Brain microvascular endothelial cell (primary cell): ENCODE measurements around the gene MLPH.

Source experiments
- DNase-seq: peaks from one replicate; pipeline ENCODE4 v3.0.0-alpha.2; 2020
- H3K27ac ChIP-seq: fragments of 250-450 bp; sonication (Bioruptor Pico); 2 replicates; pipeline ENCODE4 v1.5.1; 2020; ENCODE audit warnings: mild to moderate bottlenecking, moderate library complexity
- H3K27me3 ChIP-seq: fragments of 250-450 bp; sonication (Bioruptor Pico); replicated peaks from 2 replicates; pipeline ENCODE4 v1.5.1; 2020; ENCODE audit warnings: mild to moderate bottlenecking
- H3K36me3 ChIP-seq: fragments of 250-450 bp; sonication (Bioruptor Pico); replicated peaks from 2 replicates; pipeline ENCODE4 v1.5.1; 2020; ENCODE audit warnings: mild to moderate bottlenecking
- H3K4me3 ChIP-seq: 2 replicates; pipeline ENCODE4 v1.5.1; 2011; ENCODE audit warnings: low read depth, mild to moderate bottlenecking, control low read depth, low read length, moderate library complexity
- CTCF ChIP-seq: IDR thresholded peaks from 2 replicates; pipeline ENCODE4 v1.5.1; 2011; ENCODE audit warnings: low read depth, mild to moderate bottlenecking, moderate library complexity, low read length, control low read depth, inconsistent platforms; ENCODE audit errors: missing control alignments
- in situ Hi-C: cut with HindIII; loops from 2 replicates; pipeline ENCODE4 v1.10.0; 2017; ENCODE audit warnings: low sequenced_read_pairs, low pct_ligation_motif_present

Gene MLPH

GRCh38 chr2:237508361-237508760, 21.3 kb downstream of the MLPH start:
- DNase-seq, result no peak
- no peak for TF ChIP-seq CTCF
- H3K27me3 ChIP-seq, result no peaks in the 10 kb centered on the region
- H3K27ac ChIP-seq, result no peak overlapping the region
- no peak overlapping the region for H3K4me3 ChIP-seq
- in situ Hi-C loops, result no loop called here
- peaks cover 88% of the 10 kb centered on the region for H3K36me3 ChIP-seq

- no peak for TF ChIP-seq CTCF
- Histone ChIP-seq H3K36me3 (peaks cover 88% of the 10 kb centered on the region), H3K27ac (peak overlapping the region; percentile 12), H3K27me3 (no peaks in the 10 kb centered on the region), H3K4me3 (no peak overlapping the region)
- DNase-seq, result no peak
- in situ Hi-C loops, result no loop called here
Measured at GRCh38 chr2:237509151-237509550, 22.1 kb downstream of the MLPH start.

- H3K4me3 ChIP-seq, result no peak overlapping the region
- no peak for TF ChIP-seq CTCF
- no peaks in the 10 kb centered on the region for H3K27me3 ChIP-seq
- peaks cover 86% of the 10 kb centered on the region for H3K36me3 ChIP-seq
- H3K27ac ChIP-seq, result no peak overlapping the region
- in situ Hi-C loops, result no loop called here
- no peak for DNase-seq
Measured at GRCh38 chr2:237509905-237510304, 22.9 kb downstream of the MLPH start.

- no peak for DNase-seq
- Histone ChIP-seq H3K27me3 (no peaks in the 10 kb centered on the region), H3K36me3 (peaks cover 87% of the 10 kb centered on the region), H3K27ac (no peak overlapping the region), H3K4me3 (no peak overlapping the region)
- TF ChIP-seq CTCF, result no peak
- in situ Hi-C loops, result no loop called here
Measured at GRCh38 chr2:237510502-237511217, 23.6 kb downstream of the MLPH start.

- no peak overlapping the region for H3K27ac ChIP-seq
- no peak for DNase-seq
- H3K36me3 ChIP-seq, result peaks cover 92% of the 10 kb centered on the region
- no peak overlapping the region for H3K4me3 ChIP-seq
- TF ChIP-seq CTCF, result no peak
- no peaks in the 10 kb centered on the region for H3K27me3 ChIP-seq
- in situ Hi-C loops, result no loop called here
Measured at GRCh38 chr2:237511433-237511832, 24.4 kb downstream of the MLPH start.

- in situ Hi-C loops, result no loop called here
- no peak for TF ChIP-seq CTCF
- peaks cover 89% of the 10 kb centered on the region for H3K36me3 ChIP-seq
- no peaks in the 10 kb centered on the region for H3K27me3 ChIP-seq
- DNase-seq, result no peak
- peak overlapping the region; percentile 61 for H3K27ac ChIP-seq
- H3K4me3 ChIP-seq, result no peak overlapping the region
Measured at GRCh38 chr2:237511885-237512405, 24.9 kb downstream of the MLPH start.
